HepG2 (cell line): ENCODE data around the gene KCTD21. TPM values are rescaled to one million over a fixed set of nuclear protein-coding genes. Genes with fewer than 3 reads are reported as not detected.

Experiments used
- ATAC-seq: fragments of 200-7000 bp; cut with Tn5 transposase; 3 replicates; pipeline ENCODE4 v1.9.1; 2020; ENCODE audit warnings: mild to moderate bottlenecking, moderate library complexity
- BruUV-seq: library from RNA; stranded (reverse); fragments of 400-500 nt; replicated peaks from 2 replicates; lab custom pipeline; 2021; lab: Mats Ljungman, UMichigan
- CTCF ChIA-PET: fragments of 300-600 bp; formaldehyde crosslinking; extraction: SDS; loops from one replicate; lab custom pipeline; 2021; ENCODE audit warnings: low total read pairs, inconsistent platforms, low intra/inter-chr PET ratio; lab: Yijun Ruan, JAX
- POLR2A ChIA-PET: fragments of 350-600 bp; sonication (Branson Sonifier 250); formaldehyde crosslinking; loops from one replicate; lab custom pipeline; 2020; ENCODE audit warnings: antibody characterized with exemption, inconsistent platforms; lab: Yijun Ruan, JAX
- DNase-seq: peaks from one replicate; pipeline ENCODE4 v3.0.0-alpha.2; 2015; ENCODE audit warnings: low spot score
- FAIRE-seq: peaks from 3 replicates; lab custom pipeline; 2011; peaks lifted over from hg19 to GRCh38; lab: Jason Lieb, UNC
- H2AFZ ChIP-seq: one replicate; pipeline ENCODE4 v1.6.1; 2011; ENCODE audit warnings: low read length, inconsistent platforms
- H3K27ac ChIP-seq: fragments of 300-600 bp; 3 replicates; pipeline ENCODE4 v1.8.0; 2011; ENCODE audit warnings: mixed run types, mild to moderate bottlenecking, mixed read lengths, low read length, inconsistent platforms; ENCODE audit not compliant: insufficient read depth; ENCODE audit errors: extremely low read length
- H3K27me3 ChIP-seq, 2 experiments: fragments of 200-600 bp in 1 of 2; 2 replicates in 1 of 2; 3 replicates in 1 of 2; pipeline versions ENCODE4 v1.6.0 to v1.8.0; 2011; ENCODE audit warnings: low read length in 2 of 2, mild to moderate bottlenecking in 2 of 2, moderate library complexity in 2 of 2, inconsistent platforms in 1 of 2; ENCODE audit not compliant: insufficient read depth in 2 of 2, control insufficient read depth in 1 of 2
- H3K36me3 ChIP-seq, 2 experiments: fragments of 200-600 bp in 1 of 2; replicated peaks in 1 of 2; 2 replicates in 1 of 2; 3 replicates in 1 of 2; pipeline versions ENCODE4 v1.5.1 to v1.8.0; 2011; ENCODE audit warnings: low read length in 2 of 2, inconsistent platforms in 1 of 2; ENCODE audit not compliant: insufficient read depth in 2 of 2, control insufficient read depth in 1 of 2
- H3K4me1 ChIP-seq: 2 replicates; pipeline ENCODE4 v1.5.1; 2012; ENCODE audit warnings: low read length, inconsistent platforms; ENCODE audit not compliant: insufficient read depth
- H3K4me2 ChIP-seq: 2 replicates; pipeline ENCODE4 v1.6.0; 2011; ENCODE audit warnings: low read depth, low read length, inconsistent platforms
- H3K4me3 ChIP-seq, 3 experiments: fragments of 200-600 bp in 1 of 3; sonication (generic), shearing (Covaris generic) in 1 of 3; replicated peaks in 1 of 3; 2 replicates each; pipeline ENCODE4 v1.5.1; 2011 to 2016; ENCODE audit warnings: low read length in 3 of 3, inconsistent platforms in 2 of 3, low read depth in 2 of 3, mild to moderate bottlenecking in 2 of 3, control low read depth in 1 of 3, mixed read lengths in 1 of 3; ENCODE audit not compliant: insufficient read depth in 1 of 3
- H3K79me2 ChIP-seq: one replicate; pipeline ENCODE4 v1.6.1; 2011; ENCODE audit warnings: low read length, inconsistent platforms; ENCODE audit not compliant: insufficient read depth
- H3K9ac ChIP-seq: 2 replicates; pipeline ENCODE4 v1.6.0; 2011; ENCODE audit warnings: mild to moderate bottlenecking, low read depth, low read length, inconsistent platforms; ENCODE audit not compliant: insufficient read depth
- H3K9me3 ChIP-seq: 2 replicates; pipeline ENCODE4 v1.5.1; 2012; ENCODE audit warnings: mild to moderate bottlenecking, low read length
- H4K20me1 ChIP-seq: 2 replicates; pipeline ENCODE4 v1.6.0; 2011; ENCODE audit warnings: inconsistent platforms, mild to moderate bottlenecking, low read length, moderate library complexity; ENCODE audit not compliant: insufficient read depth
- ARID2 ChIP-seq: sonication (generic); formaldehyde crosslinking; IDR thresholded peaks from 2 replicates; pipeline ENCODE4 v1.8.1; 2022; ENCODE audit warnings: mild to moderate bottlenecking, missing genetic modification reagents, borderline replicate concordance
- FOSL1 ChIP-seq: sonication (generic); formaldehyde crosslinking; IDR thresholded peaks from 2 replicates; pipeline ENCODE4 v1.9.0; 2021; ENCODE audit warnings: missing genetic modification reagents, borderline replicate concordance
- KDM2A ChIP-seq: sonication (generic); formaldehyde crosslinking; IDR thresholded peaks from 2 replicates; pipeline ENCODE4 v1.4.0; 2020; ENCODE audit warnings: low read depth, missing genetic modification reagents, borderline replicate concordance
- KDM5B ChIP-seq: sonication (generic); formaldehyde crosslinking; IDR thresholded peaks from 2 replicates; pipeline ENCODE4 v1.4.0; 2020; ENCODE audit warnings: missing genetic modification reagents, mild to moderate bottlenecking, borderline replicate concordance
- MEF2D ChIP-seq: sonication (generic); formaldehyde crosslinking; IDR thresholded peaks from 2 replicates; pipeline ENCODE4 v1.5.1; 2020; ENCODE audit warnings: mild to moderate bottlenecking, missing genetic modification reagents
- NR2F6 ChIP-seq, 2 experiments: IDR thresholded peaks; 2 replicates each; pipeline ENCODE4 v1.6.1; 2016; ENCODE audit warnings: antibody characterized with exemption in 1 of 2, mild to moderate bottlenecking in 1 of 2
- PHF8 ChIP-seq: sonication (generic); formaldehyde crosslinking; IDR thresholded peaks from 2 replicates; pipeline ENCODE4 v1.5.0; 2020; ENCODE audit warnings: missing genetic modification reagents
- TBX3 ChIP-seq: fragments of 450-650 bp; IDR thresholded peaks from 2 replicates; pipeline ENCODE4 v1.6.1; 2017; ENCODE audit warnings: antibody characterized with exemption, mild to moderate bottlenecking, inconsistent platforms, borderline replicate concordance
- ZBTB42 ChIP-seq: sonication (generic); formaldehyde crosslinking; IDR thresholded peaks from 2 replicates; pipeline ENCODE4 v1.5.0; 2020; ENCODE audit warnings: mild to moderate bottlenecking, missing genetic modification reagents
- ZFY ChIP-seq: sonication (generic); formaldehyde crosslinking; IDR thresholded peaks from 2 replicates; pipeline ENCODE4 v1.4.0; 2020; ENCODE audit warnings: missing genetic modification reagents
- ZNF264 ChIP-seq: sonication (generic); formaldehyde crosslinking; IDR thresholded peaks from 2 replicates; pipeline ENCODE4 v1.4.0; 2020; ENCODE audit warnings: missing genetic modification reagents
- ZNF331 ChIP-seq: sonication (generic); formaldehyde crosslinking; IDR thresholded peaks from 2 replicates; pipeline ENCODE4 v1.4.0; 2020; ENCODE audit warnings: missing genetic modification reagents
- ZNF549 ChIP-seq: sonication (generic); formaldehyde crosslinking; IDR thresholded peaks from 2 replicates; pipeline ENCODE4 v1.5.0; 2020; ENCODE audit warnings: missing genetic modification reagents
- ZNF570 ChIP-seq: sonication (generic); formaldehyde crosslinking; IDR thresholded peaks from 2 replicates; pipeline ENCODE4 v1.4.0; 2020; ENCODE audit warnings: mild to moderate bottlenecking, missing genetic modification reagents, borderline replicate concordance
- WGBS: methylation state at CpG from one replicate; pipeline ENCODE4 v1.1.6; 2017; ENCODE audit warnings: low lambda C conversion rate; 5-methylcytosine and 5-hydroxymethylcytosine counted together
- in situ Hi-C: cut with HindIII; loops from 2 replicates; pipeline ENCODE4 v1.10.0; 2017; ENCODE audit warnings: low pct_unique_long_range_greater_than_20kb; ENCODE audit not compliant: extremely low pct_ligation_motif_present
- intact Hi-C: fragments of 100-400 bp; cut with micrococcal nuclease; formaldehyde crosslinking; loops from one replicate; pipeline ENCODE4 v1.10.0; 2022; ENCODE audit not compliant: unreplicated experiment
- polyA plus RNA-seq, 8 experiments: library from polyadenylated mRNA; depleted of rRNA in 3 of 8; stranded (reverse) in 7 of 8; unstranded in 1 of 8; fragments of >200 nt; fragmentation: Illumina TruSeq in 4 of 8; extraction: Trizol in 4 of 8; gene quantifications; 2 replicates each; pipeline versions ENCODE4 v1.2.1 to v1.2.3, GENCODE V29; 2011 to 2016; ENCODE audit warnings: low read depth in 4 of 8, missing spikeins in 1 of 8, mixed read lengths in 1 of 8; ENCODE audit not compliant: insufficient read depth in 1 of 8
- total RNA-seq, 5 experiments: library from RNA; depleted of rRNA; stranded (reverse); fragments of >200 nt; fragmentation: Illumina TruSeq; extraction: Trizol; gene quantifications; 2 replicates each; pipeline ENCODE4 v1.2.3, GENCODE V29; 2016; ENCODE audit warnings: low read depth in 1 of 5
- TF ChIP-seq, protein P1 (sequence below): sonication (generic); formaldehyde crosslinking; conservative IDR thresholded peaks from 2 replicates; pipeline ENCODE4 v1.8.0; 2022; ENCODE audit warnings: mild to moderate bottlenecking, moderate library complexity, missing genetic modification reagents
- TF ChIP-seq, protein P2 (sequence below): sonication (generic); formaldehyde crosslinking; IDR thresholded peaks from 2 replicates; pipeline ENCODE4 v1.8.1; 2022; ENCODE audit warnings: mild to moderate bottlenecking, missing genetic modification reagents
- TF ChIP-seq, protein P3 (sequence below): sonication (generic); formaldehyde crosslinking; IDR thresholded peaks from 2 replicates; pipeline ENCODE4 v1.5.0; 2020; ENCODE audit warnings: mild to moderate bottlenecking, missing genetic modification reagents

Gene KCTD21
- total and polyA plus RNA-seq, 2 of the 13 experiments (the other 11 are each of a cell fraction or from before 2014, with no cell fraction given): 3.1 to 13.5 TPM

DNA sequence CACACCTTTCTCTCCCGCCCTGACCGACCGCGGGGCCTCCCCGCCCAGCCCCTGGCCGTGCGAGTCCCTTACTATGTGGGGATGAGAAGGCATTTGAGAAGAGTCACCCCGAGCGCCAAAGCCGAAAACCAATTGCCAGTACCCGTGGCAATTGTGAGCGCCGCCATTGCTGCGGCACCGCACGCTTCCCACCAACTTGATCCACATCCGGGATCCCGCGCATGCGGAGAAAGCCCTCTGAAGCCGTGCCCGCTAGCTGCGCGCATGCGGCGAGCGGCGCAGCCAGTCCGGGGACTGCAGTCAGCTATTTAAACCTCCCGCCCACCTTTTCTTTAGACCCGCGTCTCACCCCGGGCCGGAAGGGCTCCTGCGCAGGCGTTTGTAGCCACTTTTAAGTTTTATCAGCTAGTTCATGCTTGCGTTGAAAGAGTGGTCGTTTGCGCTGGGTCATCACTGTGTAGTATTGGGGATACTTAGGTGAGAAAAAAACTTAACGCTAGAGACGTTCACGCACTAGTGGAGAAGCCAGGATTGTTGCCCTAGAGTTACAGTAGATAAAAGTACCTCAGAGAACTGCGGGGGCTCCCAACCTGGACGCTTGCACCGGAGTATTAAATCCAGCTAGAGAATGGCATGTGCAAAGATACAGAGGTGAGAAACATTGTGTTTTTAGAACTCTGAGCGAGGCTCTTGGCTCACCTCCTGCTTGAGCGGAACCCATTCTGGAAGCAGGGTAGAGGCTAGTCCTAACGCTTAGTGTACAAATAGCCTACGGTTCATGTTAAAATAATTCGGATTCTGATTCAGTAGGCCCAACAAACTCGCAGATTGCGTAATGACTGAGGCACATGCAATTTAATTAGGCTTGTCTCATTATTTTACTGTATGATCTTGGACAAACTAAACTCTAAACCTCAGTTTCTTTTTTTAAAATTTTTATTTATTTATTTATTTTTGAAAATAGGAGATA lies 48.7 kb downstream of the KCTD21 start, which contains the start of gene ALG8:
TSS of gene ALG8 (minus strand) at position 205 of the 970 bp plus-strand sequence. CDS start at position 167, 38 bp downstream.
- TSS peak; percentile 90 for BruUV-seq
- H3K79me2 ChIP-seq: peaks cover 38% of the 10 kb centered on the region
- WGBS: 1% methylated on average over 30 of the region's 52 CpGs
- peaks cover 0 to 22% of the 10 kb centered on the region in 2 experiments; a peak in 2 of 5 replicates for H3K36me3 ChIP-seq
- peak within 1 kb of the TSS; percentile 92 for H3K9ac ChIP-seq
- DNase-seq: peak; percentile 93
- H3K4me3 ChIP-seq: peak within 1 kb of the TSS; percentile 72 to 84 (median 75)
- peak within 1 kb of the TSS; percentile 81 for H3K27ac ChIP-seq
- peak; percentile 98 for ATAC-seq
- intact Hi-C loops (loop anchor here (1.0 to 2.0 kb wide), 2 partner anchors 46 to 61 kb away; partner anchors contain the start of gene NDUFC2), in situ Hi-C loops (loop anchor here (5.0 kb wide), 1 partner anchor 48 kb away; the partner anchor contains the start of genes KCTD21 and USP35)
- no peaks in the 10 kb centered on the region; a peak in 1 of 5 replicates for H3K27me3 ChIP-seq
- peaks cover 54% of the 10 kb centered on the region for H3K4me1 ChIP-seq
- CTCF ChIA-PET: no interaction called here
- peak within 1 kb of the TSS; percentile 99 for H3K4me2 ChIP-seq
- peak; percentile 84 for FAIRE-seq
- POLR2A ChIA-PET: interaction anchor here (0.7 to 4.6 kb wide), 35 partner anchors 8 to 435 kb away, joined by 3 to 37 read pairs (median 6); partner anchors contain the start of genes INTS4, KCTD21, NARS2 and NDUFC2
- H2AFZ ChIP-seq: peak within 1 kb of the TSS; percentile 36
- H4K20me1 ChIP-seq: no peaks in the 10 kb centered on the region
- H3K9me3 ChIP-seq: no peaks in the 10 kb centered on the region
- TF ChIP-seq MEF2D (CRISPR knock-in tag) (peak; percentile 64; the same call in 1 of the 2 replicates), ZNF264 (CRISPR knock-in tag) (peak; percentile 56; the same call in 1 of the 2 replicates), KDM5B (CRISPR knock-in tag) (peak; percentile 89; the same call in 1 of the 2 replicates), ZNF549 (CRISPR knock-in tag) (no peak), ZNF570 (no peak), KDM2A (peak; percentile 63; the same call in 1 of the 2 replicates), NR2F6 (IDR thresholded peaks at IDR 0.05) (no peak; the same call in 1 of the 2 replicates), NR2F6 (CRISPR knock-in tag; IDR thresholded peaks at IDR 0.05) (peak; percentile 13; the same call in 1 of the 2 replicates), ARID2 (CRISPR knock-in tag) (peak; percentile 92), ZFY (CRISPR knock-in tag) (peak; percentile 62), ZNF331 (CRISPR knock-in tag) (0 out of 2 replicates have a peak, but pooled peaks have one; percentile 43), FOSL1 (CRISPR knock-in tag) (no peak), PHF8 (CRISPR knock-in tag) (peak; percentile 79), TBX3 (no peak), ZBTB42 (peak; percentile 76; the same call in 1 of the 2 replicates)
- TF ChIP-seq, protein P1, sequence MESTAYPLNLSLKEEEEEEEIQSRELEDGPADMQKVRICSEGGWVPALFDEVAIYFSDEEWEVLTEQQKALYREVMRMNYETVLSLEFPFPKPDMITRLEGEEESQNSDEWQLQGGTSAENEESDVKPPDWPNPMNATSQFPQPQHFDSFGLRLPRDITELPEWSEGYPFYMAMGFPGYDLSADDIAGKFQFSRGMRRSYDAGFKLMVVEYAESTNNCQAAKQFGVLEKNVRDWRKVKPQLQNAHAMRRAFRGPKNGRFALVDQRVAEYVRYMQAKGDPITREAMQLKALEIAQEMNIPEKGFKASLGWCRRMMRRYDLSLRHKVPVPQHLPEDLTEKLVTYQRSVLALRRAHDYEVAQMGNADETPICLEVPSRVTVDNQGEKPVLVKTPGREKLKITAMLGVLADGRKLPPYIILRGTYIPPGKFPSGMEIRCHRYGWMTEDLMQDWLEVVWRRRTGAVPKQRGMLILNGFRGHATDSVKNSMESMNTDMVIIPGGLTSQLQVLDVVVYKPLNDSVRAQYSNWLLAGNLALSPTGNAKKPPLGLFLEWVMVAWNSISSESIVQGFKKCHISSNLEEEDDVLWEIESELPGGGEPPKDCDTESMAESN: peak; percentile 96
- TF ChIP-seq, protein P2, sequence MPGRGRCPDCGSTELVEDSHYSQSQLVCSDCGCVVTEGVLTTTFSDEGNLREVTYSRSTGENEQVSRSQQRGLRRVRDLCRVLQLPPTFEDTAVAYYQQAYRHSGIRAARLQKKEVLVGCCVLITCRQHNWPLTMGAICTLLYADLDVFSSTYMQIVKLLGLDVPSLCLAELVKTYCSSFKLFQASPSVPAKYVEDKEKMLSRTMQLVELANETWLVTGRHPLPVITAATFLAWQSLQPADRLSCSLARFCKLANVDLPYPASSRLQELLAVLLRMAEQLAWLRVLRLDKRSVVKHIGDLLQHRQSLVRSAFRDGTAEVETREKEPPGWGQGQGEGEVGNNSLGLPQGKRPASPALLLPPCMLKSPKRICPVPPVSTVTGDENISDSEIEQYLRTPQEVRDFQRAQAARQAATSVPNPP (CRISPR knock-in tag): peak; percentile 94
- TF ChIP-seq, protein P3, sequence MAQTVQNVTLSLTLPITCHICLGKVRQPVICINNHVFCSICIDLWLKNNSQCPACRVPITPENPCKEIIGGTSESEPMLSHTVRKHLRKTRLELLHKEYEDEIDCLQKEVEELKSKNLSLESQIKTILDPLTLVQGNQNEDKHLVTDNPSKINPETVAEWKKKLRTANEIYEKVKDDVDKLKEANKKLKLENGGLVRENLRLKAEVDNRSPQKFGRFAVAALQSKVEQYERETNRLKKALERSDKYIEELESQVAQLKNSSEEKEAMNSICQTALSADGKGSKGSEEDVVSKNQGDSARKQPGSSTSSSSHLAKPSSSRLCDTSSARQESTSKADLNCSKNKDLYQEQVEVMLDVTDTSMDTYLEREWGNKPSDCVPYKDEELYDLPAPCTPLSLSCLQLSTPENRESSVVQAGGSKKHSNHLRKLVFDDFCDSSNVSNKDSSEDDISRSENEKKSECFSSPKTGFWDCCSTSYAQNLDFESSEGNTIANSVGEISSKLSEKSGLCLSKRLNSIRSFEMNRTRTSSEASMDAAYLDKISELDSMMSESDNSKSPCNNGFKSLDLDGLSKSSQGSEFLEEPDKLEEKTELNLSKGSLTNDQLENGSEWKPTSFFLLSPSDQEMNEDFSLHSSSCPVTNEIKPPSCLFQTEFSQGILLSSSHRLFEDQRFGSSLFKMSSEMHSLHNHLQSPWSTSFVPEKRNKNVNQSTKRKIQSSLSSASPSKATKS (CRISPR knock-in tag): peak; percentile 10; the same call in 1 of the 2 replicates
